Neural progenitor cell (in vitro differentiated cells): ENCODE results near the gene SAPCD2.

Experiments used
- CTCF ChIP-seq: fragments of 200-600 bp; sonication (generic); IDR thresholded peaks from 2 replicates; pipeline ENCODE4 v1.5.1; 2017; ENCODE audit warnings: antibody characterized with exemption, mild to moderate bottlenecking
- EZH2phosphoT487 ChIP-seq: fragments of 200-600 bp; sonication (generic); IDR thresholded peaks from 2 replicates; pipeline ENCODE4 v1.6.1; 2017; ENCODE audit warnings: antibody characterized with exemption

GRCh38 chr9:137018761-137019559, 51.4 kb downstream of the SAPCD2 start:
- no peak for TF ChIP-seq CTCF
- no peak for TF ChIP-seq EZH2phosphoT487
